GM18873 (cell line): Measurements from ENCODE around the gene TTC39C.

ENCODE experiments used
- ATAC-seq: cut with Tn5 transposase; IDR thresholded peaks from one replicate; pipeline ENCODE4 v1.9.1; 2021; ENCODE audit warnings: mild to moderate bottlenecking, moderate library complexity, moderate number of reproducible peaks; ENCODE audit not compliant: unreplicated experiment, low FRiP score

Gene TTC39C

DNA sequence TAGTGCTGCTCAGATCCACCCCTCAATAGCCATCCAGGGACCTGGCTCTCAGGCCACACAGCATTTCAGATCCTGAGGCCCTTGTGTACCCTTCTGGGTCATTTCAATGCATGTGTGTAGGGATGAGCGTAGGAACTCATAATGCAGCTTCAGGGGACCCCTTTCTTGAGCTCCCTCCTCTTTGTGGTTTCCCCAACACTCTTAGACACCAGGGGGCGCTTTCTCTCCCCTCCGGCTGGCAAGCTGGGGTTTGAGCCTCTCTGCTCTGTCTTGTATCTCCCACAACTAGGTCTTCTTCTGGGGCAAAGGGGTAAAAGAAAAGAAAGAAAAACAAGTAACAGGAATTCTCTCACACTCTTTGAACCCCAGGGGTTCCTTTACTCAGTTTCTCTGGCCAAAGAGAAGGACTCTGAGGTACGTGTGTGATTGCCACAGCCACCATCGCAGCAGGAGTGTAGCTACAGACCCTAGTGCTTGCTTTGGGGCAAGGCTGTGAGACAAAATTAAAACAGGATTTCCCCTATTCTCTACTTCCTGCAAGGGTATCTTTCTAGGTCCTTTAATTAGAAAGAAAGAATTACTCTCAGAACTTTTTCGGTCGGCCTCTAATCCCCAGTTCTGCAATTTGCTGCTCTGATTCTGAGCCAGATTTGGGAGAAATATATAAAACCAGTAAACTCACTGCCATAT, 162.3 kb downstream of the TTC39C start:
- ATAC-seq, result peak; percentile 81

DNA sequence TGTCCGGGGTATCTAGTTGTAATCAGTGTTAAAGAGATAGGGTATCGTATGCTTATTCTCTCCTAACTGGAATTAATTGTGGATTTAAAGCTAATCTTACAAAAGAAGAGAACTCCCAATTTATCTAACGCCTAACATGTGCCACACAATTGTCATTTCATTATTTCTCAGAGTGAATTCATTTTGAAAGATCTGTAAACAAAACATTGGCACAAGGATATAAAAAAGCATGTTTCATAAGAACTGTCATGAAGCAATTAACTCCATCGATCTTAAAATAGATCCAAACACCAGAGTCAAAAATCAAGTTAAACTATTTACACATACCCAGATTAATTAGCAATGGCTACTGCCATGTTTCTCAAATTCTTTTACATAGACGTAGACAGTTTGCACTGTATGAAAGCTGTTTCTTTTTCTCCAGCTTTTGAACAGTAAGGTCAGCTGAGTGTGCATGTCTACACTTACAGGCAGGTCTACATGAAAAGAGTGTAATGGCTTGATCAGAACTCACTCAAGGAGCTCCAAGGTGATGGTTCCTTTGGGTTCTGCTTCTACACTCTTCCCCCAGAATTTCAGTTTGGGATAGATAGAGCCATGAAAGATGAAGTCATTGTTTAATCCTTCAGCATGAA, 163.1 kb downstream of the TTC39C start:
- no peak for ATAC-seq

DNA sequence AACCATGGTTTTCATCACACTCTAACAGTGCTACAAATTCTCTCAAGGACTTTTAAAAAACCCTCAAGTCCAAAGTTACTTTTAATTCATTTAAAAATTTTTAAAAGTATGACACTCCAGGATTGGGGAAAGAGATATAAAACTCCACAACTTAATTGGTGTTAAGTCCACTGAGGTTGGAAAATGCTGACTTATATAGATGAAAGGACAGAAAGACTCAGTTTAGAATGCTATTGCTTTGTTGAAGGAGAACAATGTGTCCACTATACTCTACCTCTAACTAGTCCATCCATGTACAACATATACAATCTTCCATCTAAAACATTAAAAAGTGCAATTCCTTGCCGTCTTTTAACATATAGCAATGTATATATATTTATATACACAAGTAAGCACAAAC, 165.5 kb downstream of the TTC39C start:
- ATAC-seq, result no peak

DNA sequence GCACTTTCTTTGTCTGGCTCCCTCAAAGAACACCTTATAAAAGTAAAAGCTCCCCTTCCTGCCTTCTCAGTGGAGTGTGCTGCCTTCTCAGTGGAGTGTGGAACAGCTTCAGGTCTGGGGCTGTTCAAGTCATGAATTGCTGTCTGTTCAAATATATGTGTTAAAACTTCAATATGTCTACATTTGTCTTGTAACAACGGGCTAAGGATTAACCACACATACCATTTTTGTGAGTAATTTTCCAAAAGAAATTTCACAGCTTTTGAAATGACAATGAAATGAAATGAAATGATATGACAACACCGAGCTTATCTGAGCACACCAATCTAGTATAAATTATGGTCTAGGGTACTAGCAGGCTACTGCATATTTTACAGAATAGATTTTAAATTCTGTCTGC, 167.3 kb downstream of the TTC39C start:
- ATAC-seq, result no peak
